Measurements from ENCODE around the gene NCOR2.

The NCOR2 gene

GRCh38 chr12:124524231-124524925 lies 43.0 kb downstream of the NCOR2 start:
- DNase-seq: no peak

GRCh38 chr12:124523071-124523470 lies 44.3 kb downstream of the NCOR2 start:
- peak; percentile 19 for DNase-seq

- DNase-seq: no peak
Measured at GRCh38 chr12:124520907-124521306, 46.5 kb downstream of the NCOR2 start.

GRCh38 chr12:124520265-124520701 lies 47.1 kb downstream of the NCOR2 start:
- DNase-seq: no peak

- DNase-seq: no peak
Measured at GRCh38 chr12:124519746-124520145, 47.7 kb downstream of the NCOR2 start.

- DNase-seq: no peak
Measured at GRCh38 chr12:124518051-124518932, 49.1 kb downstream of the NCOR2 start.

All from stimulated activated CD4-positive, alpha-beta T cell treated with anti-CD3 and anti-CD28 coated beads, Interleukin-1b, Interleukin-23, amount 100 ng/mL, for 48 hours (primary cell).